Measurements from ENCODE around the gene P2RY12.

Gene P2RY12

GRCh38 chr3:151330899-151331298 is 53.7 kb downstream of the P2RY12 start:
- peak; percentile 86 to 90 for DNase-seq

GRCh38 chr3:151330379-151330778 is 54.2 kb downstream of the P2RY12 start:
- peak; percentile 35 to 47 for DNase-seq

GRCh38 chr3:151329363-151329762 is 55.2 kb downstream of the P2RY12 start, which contains the start of gene P2RY13:
Gene P2RY13, minus strand, starts transcription at chr3:151329549. Its CDS starts 21 bp downstream, at chr3:151329528.
- DNase-seq, result peak; percentile 69 to 73

- peak in 1 of 2 donors; percentile 44 for DNase-seq
Observed at GRCh38 chr3:151328298-151328995, 56.1 kb downstream of the P2RY12 start.

- DNase-seq, result peak in 1 of 2 donors; percentile 65
Observed at GRCh38 chr3:151327571-151328198, 56.9 kb downstream of the P2RY12 start.

GRCh38 chr3:151322511-151322910 is 62.0 kb downstream of the P2RY12 start:
- peak; percentile 12 to 25 for DNase-seq

- DNase-seq, result peak in 1 of 2 donors; percentile 33
Observed at GRCh38 chr3:151321526-151321925, 63.0 kb downstream of the P2RY12 start.

- DNase-seq, result no peak
Observed at GRCh38 chr3:151320131-151320530, 64.4 kb downstream of the P2RY12 start.

GRCh38 chr3:151319628-151320027 is 64.9 kb downstream of the P2RY12 start:
- DNase-seq, result no peak

GRCh38 chr3:151318991-151319390 is 65.6 kb downstream of the P2RY12 start:
- peak; percentile 75 to 83 for DNase-seq

GRCh38 chr3:151318313-151318712 is 66.2 kb downstream of the P2RY12 start:
- no peak for DNase-seq

- DNase-seq, result no peak
Observed at GRCh38 chr3:151316267-151316991, 68.1 kb downstream of the P2RY12 start, which contains the start of gene GPR87. Gene GPR87, minus strand, starts transcription at chr3:151316820. Its CDS starts 16,720 bp downstream, at chr3:151300100.

GRCh38 chr3:151315846-151316245 is 68.7 kb downstream of the P2RY12 start:
- no peak for DNase-seq

GRCh38 chr3:151315136-151315535 is 69.4 kb downstream of the P2RY12 start:
- DNase-seq, result no peak

GRCh38 chr3:151314593-151314992 is 70.0 kb downstream of the P2RY12 start:
- DNase-seq, result no peak

- no peak for DNase-seq
Observed at GRCh38 chr3:151314137-151314536, 70.4 kb downstream of the P2RY12 start.

GRCh38 chr3:151312972-151313371 is 71.6 kb downstream of the P2RY12 start:
- no peak for DNase-seq

- no peak for DNase-seq
Observed at GRCh38 chr3:151309566-151309965, 75.0 kb downstream of the P2RY12 start.

- no peak for DNase-seq
Observed at GRCh38 chr3:151307583-151308488, 76.7 kb downstream of the P2RY12 start.

GRCh38 chr3:151307131-151307530 is 77.4 kb downstream of the P2RY12 start:
- no peak for DNase-seq

- DNase-seq, result no peak
Observed at GRCh38 chr3:151306168-151306810, 78.3 kb downstream of the P2RY12 start.

- no peak for DNase-seq
Observed at GRCh38 chr3:151305775-151306151, 78.8 kb downstream of the P2RY12 start.
